Measurements from ENCODE around the gene NPAS2. TPM values are rescaled to one million over a fixed set of nuclear protein-coding genes. Genes with fewer than 3 reads are reported as not detected.

Gene NPAS2
- total RNA-seq, 2 experiments from 2014 or later: 4.2 to 4.9 TPM

DNA sequence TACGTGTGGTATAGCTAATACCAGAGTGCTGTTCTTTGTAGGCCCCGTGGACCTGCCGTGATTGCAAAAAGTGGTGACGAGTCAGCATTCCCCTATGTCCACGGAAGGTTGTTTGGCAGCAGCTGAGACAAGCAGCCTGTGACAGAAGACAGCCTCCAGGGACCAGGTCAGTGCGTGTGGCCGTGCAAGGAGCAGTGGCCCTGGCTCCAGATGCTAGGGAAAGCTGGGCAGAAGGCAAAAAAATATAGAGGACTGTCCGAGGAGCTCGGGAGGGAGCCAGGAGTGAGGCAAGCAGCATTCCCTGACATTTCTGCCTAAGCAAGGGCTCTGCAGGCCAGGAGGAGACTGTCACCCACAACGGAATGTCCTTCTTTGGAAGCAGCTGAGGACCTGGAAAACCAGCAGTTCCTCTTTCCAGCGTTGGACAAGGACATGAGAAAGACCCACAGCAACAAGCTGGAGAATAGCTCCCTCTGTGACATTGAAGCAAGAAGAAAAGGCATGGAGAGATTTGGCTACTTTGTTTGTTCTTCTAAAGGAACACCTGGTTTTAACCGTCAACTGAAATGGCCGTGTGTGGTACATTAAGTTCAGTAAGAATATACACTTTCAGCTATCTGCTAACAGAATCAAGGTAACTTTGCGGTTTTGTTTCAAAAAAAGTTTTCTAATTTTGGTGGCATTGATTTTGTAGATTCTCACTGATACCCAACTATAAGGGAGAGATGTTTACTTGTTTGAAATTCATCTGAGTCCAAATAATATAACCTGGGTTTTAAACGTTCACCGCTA is 58.3 kb downstream of the NPAS2 start:
- Mint-ChIP-seq H3K36me3 (no peaks in the 10 kb centered on the region), H3K27me3 (no peaks in the 10 kb centered on the region), H3K4me1 (no peaks in the 10 kb centered on the region), H3K27ac (no peak overlapping the region), H3K4me3 (no peak overlapping the region), H3K9me3 (no peaks in the 10 kb centered on the region)
- POLR2A ChIA-PET: no interaction called here
- DNase-seq (no peak), ATAC-seq (ENCODE audit: low read depth) (no peak)

DNA sequence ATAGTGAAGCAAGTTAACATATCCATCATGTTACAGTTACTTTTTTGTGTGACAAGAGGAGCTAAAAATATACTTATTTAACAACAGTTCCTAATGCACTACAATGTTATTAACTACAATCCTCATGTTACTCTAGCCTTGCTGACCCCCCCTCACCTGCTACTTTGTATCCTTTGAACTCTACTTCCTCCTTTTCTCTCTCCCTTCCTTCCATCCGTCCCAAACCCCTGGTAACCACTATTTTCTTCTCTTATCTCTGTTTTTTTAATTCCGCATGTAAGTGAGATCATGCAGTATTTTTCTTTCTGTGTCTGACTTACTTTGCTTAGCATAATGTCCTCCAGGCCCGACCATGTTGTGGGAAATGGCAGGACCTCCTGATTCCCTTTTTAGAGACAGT is 59.4 kb downstream of the NPAS2 start:
- no peak overlapping the region for H3K27ac Mint-ChIP-seq
- DNase-seq: no peak
- H3K27me3 Mint-ChIP-seq: no peaks in the 10 kb centered on the region
- H3K4me1 Mint-ChIP-seq: no peaks in the 10 kb centered on the region
- H3K36me3 Mint-ChIP-seq: no peaks in the 10 kb centered on the region
- no peak overlapping the region for H3K4me3 Mint-ChIP-seq
- no peak for ATAC-seq (ENCODE audit: low read depth)
- POLR2A ChIA-PET: no interaction called here
- no peaks in the 10 kb centered on the region for H3K9me3 Mint-ChIP-seq

DNA sequence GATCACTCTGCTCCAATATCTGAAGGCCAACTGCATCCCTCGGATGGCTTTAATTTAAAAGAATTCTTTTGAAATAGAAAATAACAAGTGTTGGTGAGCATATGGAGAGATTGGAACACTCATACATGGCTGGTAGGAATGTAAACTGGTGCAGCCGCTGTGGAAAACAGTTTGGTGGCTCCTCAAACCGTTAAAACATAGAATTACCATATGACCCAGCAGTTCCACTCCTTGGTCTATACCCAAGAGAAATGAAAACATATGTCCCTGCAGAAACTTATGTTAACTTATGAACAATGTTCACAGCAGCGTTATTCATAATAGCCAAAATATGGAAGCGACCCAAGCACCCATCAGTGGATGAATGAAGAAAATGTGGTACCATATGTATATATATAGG is 60.1 kb downstream of the NPAS2 start:
- POLR2A ChIA-PET: no interaction called here
- no peaks in the 10 kb centered on the region for H3K4me1 Mint-ChIP-seq
- ATAC-seq (ENCODE audit: low read depth): no peak

DNA sequence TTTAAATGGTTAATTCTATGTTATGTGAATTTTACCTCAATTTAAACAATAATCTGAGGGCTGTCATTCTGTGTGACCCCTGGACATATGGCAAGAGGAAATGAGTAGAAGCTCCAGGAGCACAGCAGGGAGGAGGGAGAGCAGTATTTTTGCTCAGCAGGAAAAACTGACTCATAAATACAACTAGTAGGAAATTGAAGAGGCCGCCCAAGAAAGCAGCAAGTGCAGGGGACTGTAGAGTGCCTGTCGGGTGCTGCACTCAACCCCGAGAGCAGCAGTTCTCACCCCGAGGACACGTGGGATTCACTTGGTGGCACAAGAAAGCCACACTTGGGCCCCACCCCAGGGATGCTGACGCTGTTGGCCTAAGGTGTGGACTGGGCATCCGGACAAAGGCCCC is 60.8 kb downstream of the NPAS2 start:
- DNase-seq: no peak
- POLR2A ChIA-PET: no interaction called here
- Mint-ChIP-seq H3K4me3 (no peak overlapping the region), H3K36me3 (no peaks in the 10 kb centered on the region), H3K27me3 (no peaks in the 10 kb centered on the region), H3K27ac (no peak overlapping the region), H3K9me3 (no peaks in the 10 kb centered on the region), H3K4me1 (no peaks in the 10 kb centered on the region)
- ATAC-seq (ENCODE audit: low read depth): no peak

More for the DNA sequence above, 60.1 kb downstream of the NPAS2 start:
- H3K4me3 Mint-ChIP-seq: no peak overlapping the region
- DNase-seq: no peak
- H3K9me3 Mint-ChIP-seq: no peaks in the 10 kb centered on the region
- H3K27me3 Mint-ChIP-seq: no peaks in the 10 kb centered on the region
- no peaks in the 10 kb centered on the region for H3K36me3 Mint-ChIP-seq
- H3K27ac Mint-ChIP-seq: no peak overlapping the region

DNA sequence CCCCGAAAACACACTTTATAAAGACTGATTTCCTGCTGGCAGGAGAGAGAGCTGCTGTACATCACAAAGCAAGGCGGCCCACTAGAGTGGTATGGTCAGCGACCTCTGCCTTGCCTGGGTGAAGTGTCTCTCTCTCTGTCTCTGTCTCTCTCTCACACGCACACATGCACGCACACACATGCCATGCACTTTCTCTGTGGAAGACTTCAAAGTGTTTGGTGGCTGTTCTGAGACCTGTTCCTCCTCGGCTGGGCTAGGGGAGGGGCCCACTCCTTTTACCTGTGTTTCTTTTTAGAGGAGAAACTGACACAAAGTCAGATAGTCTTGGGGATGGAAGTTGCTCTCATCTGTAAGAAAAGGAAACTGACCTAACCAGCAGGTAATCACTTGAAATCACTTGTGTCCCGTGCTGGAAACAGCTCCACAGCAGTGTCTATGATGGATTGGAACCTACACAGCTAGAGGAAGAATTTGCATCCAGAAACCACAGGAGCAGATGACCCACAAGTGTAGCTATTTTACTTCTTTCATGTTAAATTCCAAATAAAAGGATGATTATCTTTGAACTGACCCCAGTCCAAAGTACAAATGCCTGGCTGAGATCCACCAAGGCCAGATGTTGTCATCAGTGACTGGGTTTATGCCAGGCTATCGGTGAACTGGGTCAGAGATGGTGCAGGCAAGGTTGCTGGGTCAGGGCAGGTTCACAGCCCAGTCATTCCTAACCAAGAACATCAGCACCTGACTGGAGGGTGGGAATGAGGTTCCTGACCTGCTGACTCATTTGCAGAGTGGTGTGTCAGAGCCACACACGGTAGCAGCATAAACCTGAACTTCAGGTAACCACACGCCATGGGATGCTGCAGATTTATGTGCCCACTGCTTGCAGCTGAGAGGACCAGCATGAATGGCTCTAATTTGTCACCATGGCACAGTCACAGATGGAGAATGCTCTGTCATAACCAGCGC is 63.0 kb downstream of the NPAS2 start:
- POLR2A ChIA-PET: no interaction called here
- ATAC-seq (ENCODE audit: low read depth): no peak
- no peak overlapping the region for H3K4me3 Mint-ChIP-seq

DNA sequence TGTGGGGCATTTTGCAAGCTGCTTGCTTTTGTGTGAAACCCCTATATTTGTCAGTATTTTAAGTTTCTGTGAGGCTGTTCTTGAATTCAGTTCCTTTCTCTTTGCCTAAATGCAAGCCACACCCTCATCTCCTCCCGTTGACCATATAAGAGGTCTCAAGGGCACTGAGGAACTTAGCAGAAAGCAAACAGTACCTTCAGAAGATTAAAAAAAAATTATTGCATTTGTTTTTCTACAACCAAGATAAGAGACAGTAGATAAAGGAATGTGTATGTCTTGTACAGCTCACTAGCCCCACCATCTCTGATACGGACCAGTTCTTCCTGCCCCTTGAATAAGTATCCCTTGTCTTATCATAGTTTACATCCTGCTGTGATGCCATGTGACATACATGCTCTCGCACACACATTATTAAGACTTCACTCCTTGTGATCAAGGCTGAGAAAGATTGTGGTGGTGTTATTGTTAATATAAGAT is 64.2 kb downstream of the NPAS2 start:
- Mint-ChIP-seq H3K4me3 (no peak overlapping the region), H3K9me3 (no peaks in the 10 kb centered on the region), H3K27ac (no peak overlapping the region), H3K27me3 (no peaks in the 10 kb centered on the region), H3K4me1 (peaks cover 1% of the 10 kb centered on the region), H3K36me3 (no peaks in the 10 kb centered on the region)
- DNase-seq (no peak), ATAC-seq (ENCODE audit: low read depth) (no peak)
- POLR2A ChIA-PET: no interaction called here

More for the DNA sequence above, 63.0 kb downstream of the NPAS2 start:
- no peak for DNase-seq
- no peak overlapping the region for H3K27ac Mint-ChIP-seq
- no peaks in the 10 kb centered on the region for H3K27me3 Mint-ChIP-seq
- H3K9me3 Mint-ChIP-seq: no peaks in the 10 kb centered on the region
- H3K36me3 Mint-ChIP-seq: no peaks in the 10 kb centered on the region
- peaks cover 1% of the 10 kb centered on the region for H3K4me1 Mint-ChIP-seq

DNA sequence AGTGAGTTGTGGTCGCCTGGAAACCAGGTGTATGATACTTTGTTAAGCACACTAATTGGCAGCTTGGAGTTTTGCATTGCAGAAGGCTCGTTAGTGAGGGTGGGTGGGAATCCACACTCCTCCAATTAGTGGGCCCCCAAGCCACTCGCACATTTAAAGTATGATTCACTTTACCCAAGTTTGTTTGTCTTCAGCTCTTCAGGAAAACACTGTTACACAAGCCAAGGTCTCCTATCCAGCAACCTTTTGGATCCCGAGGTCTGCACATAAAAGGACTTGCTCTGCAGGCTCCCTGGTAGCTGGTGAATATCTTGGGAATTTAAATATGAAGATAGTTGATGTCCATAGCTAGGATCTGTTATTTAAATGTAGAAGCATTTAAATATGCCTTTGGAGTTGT is 66.1 kb downstream of the NPAS2 start:
- POLR2A ChIA-PET: no interaction called here
- Mint-ChIP-seq H3K27ac (no peak overlapping the region), H3K4me3 (no peak overlapping the region), H3K4me1 (peaks cover 1% of the 10 kb centered on the region), H3K27me3 (no peaks in the 10 kb centered on the region), H3K36me3 (no peaks in the 10 kb centered on the region), H3K9me3 (no peaks in the 10 kb centered on the region)
- no peak for DNase-seq
- no peak for ATAC-seq (ENCODE audit: low read depth)

DNA sequence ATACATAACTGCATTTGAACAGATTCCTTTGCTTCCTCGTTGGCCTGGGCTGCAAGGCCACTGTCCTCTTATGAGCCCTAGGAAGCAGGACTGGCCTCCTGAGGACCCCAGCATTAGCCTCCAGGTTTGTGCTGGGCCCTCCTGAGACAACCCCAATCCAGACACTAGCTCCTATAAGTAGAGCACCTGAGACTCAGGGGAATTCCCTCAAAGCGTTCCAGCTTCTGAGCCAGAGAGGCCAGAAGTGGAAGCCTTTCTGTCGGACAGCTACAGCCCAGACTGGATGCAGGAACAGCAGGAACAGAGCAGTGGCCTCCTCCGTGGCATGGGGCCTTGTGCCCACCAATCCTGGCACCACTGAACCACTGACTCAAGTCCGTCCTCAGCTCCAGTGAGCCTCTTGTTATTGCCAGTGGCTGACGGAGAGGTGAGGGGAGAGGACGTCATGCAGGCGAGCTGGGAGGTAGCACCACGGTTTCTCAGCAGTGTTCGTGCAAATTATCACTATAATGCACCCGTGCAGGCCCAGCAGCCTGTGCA is 67.2 kb downstream of the NPAS2 start:
- DNase-seq (no peak), ATAC-seq (ENCODE audit: low read depth) (no peak)
- no peaks in the 10 kb centered on the region for H3K9me3 Mint-ChIP-seq
- H3K4me1 Mint-ChIP-seq: peaks cover 1% of the 10 kb centered on the region
- no peaks in the 10 kb centered on the region for H3K27me3 Mint-ChIP-seq
- POLR2A ChIA-PET: no interaction called here
- H3K4me3 Mint-ChIP-seq: no peak overlapping the region
- no peak overlapping the region for H3K27ac Mint-ChIP-seq
- H3K36me3 Mint-ChIP-seq: no peaks in the 10 kb centered on the region

DNA sequence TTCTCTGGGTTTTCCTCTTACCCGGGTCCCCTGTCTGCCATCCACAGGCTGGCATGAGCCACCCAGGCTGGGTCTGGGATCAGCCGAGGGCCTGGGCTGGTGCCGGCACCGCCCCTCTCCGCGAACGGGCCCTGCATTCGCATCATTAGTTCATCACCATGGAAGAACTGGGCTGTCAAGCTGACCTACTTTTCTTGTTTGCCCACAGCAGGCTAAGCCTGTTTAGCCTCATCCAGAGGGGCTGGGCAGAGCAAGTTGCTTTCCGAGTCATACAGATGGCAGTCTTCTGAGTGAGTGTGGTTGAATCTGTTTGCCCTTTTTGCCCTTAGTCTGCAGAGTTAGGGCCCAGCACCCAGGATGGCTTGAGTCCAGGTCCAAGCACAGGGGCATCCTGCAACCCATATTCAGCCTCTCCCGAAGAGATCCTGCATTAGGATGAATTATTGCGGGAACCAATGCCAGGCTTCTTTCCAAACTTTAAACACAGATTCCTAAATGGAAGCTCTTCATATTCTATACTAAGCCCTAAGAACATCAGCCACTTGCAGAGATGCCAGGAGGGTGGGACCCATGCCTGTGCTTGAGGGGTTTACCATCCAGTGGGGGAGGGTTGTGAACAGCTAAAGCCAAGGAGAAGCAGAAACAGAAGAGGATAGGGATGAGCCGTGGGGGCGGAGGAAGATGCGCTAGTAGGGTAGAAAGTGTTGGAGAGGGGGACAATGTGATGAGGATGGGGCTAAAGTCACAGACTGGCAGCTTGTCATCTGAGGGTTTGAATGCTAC is 68.0 kb downstream of the NPAS2 start:
- Mint-ChIP-seq H3K9me3 (no peaks in the 10 kb centered on the region), H3K36me3 (no peaks in the 10 kb centered on the region), H3K27ac (no peak overlapping the region), H3K27me3 (no peaks in the 10 kb centered on the region), H3K4me1 (peaks cover 1% of the 10 kb centered on the region), H3K4me3 (no peak overlapping the region)
- ATAC-seq (ENCODE audit: low read depth) (no peak), DNase-seq (no peak)
- POLR2A ChIA-PET: no interaction called here

DNA sequence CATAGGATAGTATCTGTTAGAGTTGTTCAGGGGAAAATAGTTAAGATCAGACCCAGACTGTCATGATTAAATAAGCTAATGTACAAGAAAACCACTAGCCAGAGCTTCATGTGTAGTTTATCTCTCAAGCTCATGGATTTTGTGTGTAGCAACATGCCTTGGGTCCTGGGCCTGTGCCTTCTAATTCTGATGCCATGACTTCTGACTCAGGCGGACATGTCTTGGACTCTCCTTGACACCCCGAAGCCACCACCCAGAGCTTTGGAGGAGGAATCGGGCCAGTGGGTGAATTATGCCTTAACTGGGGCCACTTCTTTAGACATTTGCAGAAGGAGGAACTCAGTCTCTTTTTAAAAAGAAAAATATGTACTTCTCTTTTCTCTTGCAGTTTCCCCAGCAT is 68.7 kb downstream of the NPAS2 start:
- ATAC-seq (ENCODE audit: low read depth): no peak
- no peak for DNase-seq
- Mint-ChIP-seq H3K36me3 (no peaks in the 10 kb centered on the region), H3K4me3 (no peak overlapping the region), H3K4me1 (peaks cover 1% of the 10 kb centered on the region), H3K27me3 (no peaks in the 10 kb centered on the region), H3K9me3 (no peaks in the 10 kb centered on the region), H3K27ac (no peak overlapping the region)
- POLR2A ChIA-PET: no interaction called here

DNA sequence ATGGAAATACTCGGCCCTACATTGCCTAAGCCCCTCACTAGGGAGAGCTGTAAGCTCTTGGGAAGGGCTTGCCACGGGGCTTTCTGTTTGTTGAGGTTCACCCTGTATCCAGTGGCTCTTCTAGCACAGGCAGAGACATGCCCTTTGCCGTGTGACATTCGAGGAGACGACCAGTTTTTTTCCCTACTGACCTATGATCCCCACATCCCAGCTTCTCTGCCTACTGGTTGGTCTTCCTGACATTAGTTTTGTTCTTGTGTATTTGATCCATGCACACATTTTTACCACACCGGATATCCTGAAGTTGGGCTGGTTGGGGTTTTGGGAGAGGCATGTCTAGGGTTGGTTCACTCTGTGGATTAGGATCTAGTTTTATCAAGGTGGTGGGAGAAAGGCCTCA is 69.3 kb downstream of the NPAS2 start:
- ATAC-seq (ENCODE audit: low read depth) (no peak), DNase-seq (no peak)
- no peak overlapping the region for H3K27ac Mint-ChIP-seq
- H3K27me3 Mint-ChIP-seq: no peaks in the 10 kb centered on the region
- H3K9me3 Mint-ChIP-seq: no peaks in the 10 kb centered on the region
- no peaks in the 10 kb centered on the region for H3K36me3 Mint-ChIP-seq
- H3K4me3 Mint-ChIP-seq: no peak overlapping the region
- H3K4me1 Mint-ChIP-seq: peaks cover 1% of the 10 kb centered on the region
- POLR2A ChIA-PET: no interaction called here

DNA sequence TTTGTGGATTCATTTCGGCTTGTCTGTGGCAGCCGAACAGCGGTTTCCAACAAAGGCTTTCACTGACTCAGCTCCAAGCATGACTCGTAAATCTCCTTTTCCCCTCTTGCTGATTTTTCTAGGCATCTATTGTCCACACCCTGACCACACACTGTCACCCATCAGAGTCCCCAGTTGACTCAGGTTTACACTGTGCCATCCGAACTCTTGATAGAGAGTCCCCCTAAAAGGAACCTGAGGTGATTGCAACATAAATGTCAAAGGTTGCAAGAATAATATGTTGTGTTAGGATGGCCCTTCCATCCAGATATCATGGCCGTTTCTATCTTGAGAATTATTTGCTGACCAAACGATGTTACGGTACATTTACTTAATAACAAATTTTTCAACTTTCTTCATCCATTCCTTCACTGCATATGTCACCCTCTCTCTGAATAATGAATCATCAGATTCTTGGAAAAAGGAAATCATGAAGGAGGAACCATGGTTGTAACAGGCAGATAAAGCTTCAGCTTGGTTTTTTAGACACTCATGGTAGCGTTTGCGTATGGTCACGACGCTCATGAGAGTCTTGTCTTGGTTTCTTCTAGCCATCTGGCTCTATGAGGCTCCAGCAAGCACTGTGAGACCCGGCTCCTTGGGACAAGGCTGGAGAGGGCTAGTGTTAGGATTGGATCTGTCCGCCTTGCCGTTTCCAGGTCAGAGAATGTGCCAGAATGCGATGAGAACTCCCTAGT is 72.1 kb downstream of the NPAS2 start:
- Mint-ChIP-seq H3K27me3 (no peaks in the 10 kb centered on the region), H3K4me1 (no peaks in the 10 kb centered on the region), H3K27ac (no peak overlapping the region), H3K36me3 (no peaks in the 10 kb centered on the region), H3K9me3 (peaks cover 1% of the 10 kb centered on the region), H3K4me3 (no peak overlapping the region)
- DNase-seq (no peak), ATAC-seq (ENCODE audit: low read depth) (no peak)
- POLR2A ChIA-PET: no interaction called here
